Suprapubic skin (tissue), 3 donors: ENCODE results near the gene KRTAP24-1.

Source experiments
- EP300 ChIP-seq: sonication (generic); formaldehyde crosslinking; IDR thresholded peaks from one replicate; pipeline ENCODE4 v1.6.1; 2017; ENCODE audit warnings: antibody characterized with exemption
- POLR2A ChIP-seq, 2 donors: fragments of 450-650 bp; IDR thresholded peaks; one replicate each; pipeline ENCODE4 v1.6.1; 2017; ENCODE audit warnings: antibody characterized with exemption in 2 of 2, mild to moderate bottlenecking in 2 of 2, moderate library complexity in 2 of 2
- TF ChIP-seq, protein P1 (sequence below), 2 donors: fragments of 200-600 bp in 1 of 2; fragments of 450-650 bp in 1 of 2; sonication (generic) in 1 of 2; IDR thresholded peaks; one replicate each; pipeline ENCODE4 v1.5.1; 2016 to 2019; ENCODE audit warnings: antibody characterized with exemption in 2 of 2, mild to moderate bottlenecking in 1 of 2, moderate library complexity in 1 of 2

DNA sequence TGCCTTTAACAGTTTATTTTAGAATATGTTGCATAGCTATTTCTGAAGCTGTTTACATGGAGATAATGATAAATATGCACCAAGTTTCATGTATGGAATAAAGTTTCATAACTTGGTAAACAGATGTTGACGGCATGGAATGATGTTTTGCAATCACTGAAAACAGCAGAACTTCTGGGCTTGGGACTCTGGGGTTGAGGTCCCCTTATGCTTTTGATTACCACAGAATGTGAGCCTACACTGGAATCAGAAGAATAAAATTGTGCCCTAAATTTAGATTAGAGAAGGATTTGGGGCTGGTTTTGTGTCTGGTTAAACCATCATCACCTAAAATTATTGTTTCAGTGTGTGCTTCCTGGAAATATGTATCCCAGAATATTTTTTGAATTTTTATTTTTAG is 11.1 kb downstream of the KRTAP24-1 start:
- TF ChIP-seq, protein P1, sequence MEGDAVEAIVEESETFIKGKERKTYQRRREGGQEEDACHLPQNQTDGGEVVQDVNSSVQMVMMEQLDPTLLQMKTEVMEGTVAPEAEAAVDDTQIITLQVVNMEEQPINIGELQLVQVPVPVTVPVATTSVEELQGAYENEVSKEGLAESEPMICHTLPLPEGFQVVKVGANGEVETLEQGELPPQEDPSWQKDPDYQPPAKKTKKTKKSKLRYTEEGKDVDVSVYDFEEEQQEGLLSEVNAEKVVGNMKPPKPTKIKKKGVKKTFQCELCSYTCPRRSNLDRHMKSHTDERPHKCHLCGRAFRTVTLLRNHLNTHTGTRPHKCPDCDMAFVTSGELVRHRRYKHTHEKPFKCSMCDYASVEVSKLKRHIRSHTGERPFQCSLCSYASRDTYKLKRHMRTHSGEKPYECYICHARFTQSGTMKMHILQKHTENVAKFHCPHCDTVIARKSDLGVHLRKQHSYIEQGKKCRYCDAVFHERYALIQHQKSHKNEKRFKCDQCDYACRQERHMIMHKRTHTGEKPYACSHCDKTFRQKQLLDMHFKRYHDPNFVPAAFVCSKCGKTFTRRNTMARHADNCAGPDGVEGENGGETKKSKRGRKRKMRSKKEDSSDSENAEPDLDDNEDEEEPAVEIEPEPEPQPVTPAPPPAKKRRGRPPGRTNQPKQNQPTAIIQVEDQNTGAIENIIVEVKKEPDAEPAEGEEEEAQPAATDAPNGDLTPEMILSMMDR (IDR thresholded peaks at IDR 0.05): no peak
- TF ChIP-seq EP300: no peak
- TF ChIP-seq POLR2A (IDR thresholded peaks at IDR 0.05): no peak
